B cell (primary cell): ENCODE data around the gene SLC25A25. TPM values are rescaled to one million over a fixed set of nuclear protein-coding genes. Genes with fewer than 3 reads are reported as not detected.

Experiments
- ATAC-seq: fragments of 200-7000 bp; cut with Tn5 transposase; one replicate; pipeline ENCODE4 v1.10.0; 2021; ENCODE audit warnings: low read depth, mild to moderate bottlenecking, moderate number of reproducible peaks, moderate library complexity
- CTCF ChIA-PET: fragments of 350-600 bp; sonication (Branson Sonifier 250); formaldehyde crosslinking; loops from one replicate; lab custom pipeline; 2021; ENCODE audit warnings: antibody characterized with exemption, inconsistent platforms; lab: Charles Lee
- POLR2A ChIA-PET: fragments of 350-600 bp; sonication (Branson Sonifier 250); formaldehyde crosslinking; loops from one replicate; lab custom pipeline; 2021; ENCODE audit warnings: antibody characterized with exemption; lab: Charles Lee
- DNase-seq: peaks from one replicate; pipeline ENCODE4 v3.0.0; 2013
- H2AFZ ChIP-seq: 2 replicates; pipeline ENCODE4 v1.6.1; 2012; ENCODE audit warnings: mild to moderate bottlenecking, low read depth, low read length; ENCODE audit not compliant: insufficient read depth, poor library complexity, severe bottlenecking
- H3K27ac ChIP-seq, 2 donors: 1 replicate in 1 of 2; 2 replicates in 1 of 2; pipeline ENCODE4 v1.5.1; 2012 to 2013; ENCODE audit warnings: low read length in 2 of 2, mild to moderate bottlenecking in 2 of 2, moderate library complexity in 1 of 2
- H3K27me3 ChIP-seq, 4 experiments: fragments of 200-600 bp in 1 of 4; sonication (generic) in 1 of 4; replicated peaks in 1 of 4; 1 replicate in 2 of 4; 2 replicates in 2 of 4; pipeline versions ENCODE4 v1.6.1 to v1.7.0; 2013 to 2016; ENCODE audit warnings: low read length in 3 of 4, mild to moderate bottlenecking in 2 of 4, mixed read lengths in 1 of 4, moderate library complexity in 1 of 4; ENCODE audit not compliant: insufficient read depth in 4 of 4, control insufficient read depth in 3 of 4; ENCODE audit errors: control extremely low read depth in 1 of 4
- H3K36me3 ChIP-seq, 2 experiments: replicated peaks in 1 of 2; 1 replicate in 1 of 2; 2 replicates in 1 of 2; pipeline versions ENCODE4 v1.6.1 to v1.7.1; 2013; ENCODE audit warnings: low read length in 1 of 2; ENCODE audit not compliant: insufficient read depth in 2 of 2, control insufficient read depth in 1 of 2; ENCODE audit errors: control extremely low read depth in 1 of 2, extremely low read depth in 1 of 2
- H3K4me1 ChIP-seq, 2 donors: fragments of 200-600 bp in 1 of 2; sonication (generic) in 1 of 2; 1 replicate in 1 of 2; 2 replicates in 1 of 2; pipeline versions ENCODE4 v1.5.1 to v1.6.1; 2013 to 2017; ENCODE audit warnings: low read length in 2 of 2; ENCODE audit not compliant: control insufficient read depth in 2 of 2, insufficient read depth in 2 of 2
- H3K4me2 ChIP-seq: replicated peaks from 2 replicates; pipeline ENCODE3; 2012; ENCODE audit warnings: mild to moderate bottlenecking, low read depth, low read length; ENCODE audit not compliant: poor library complexity, severe bottlenecking
- H3K4me3 ChIP-seq, 5 experiments: fragments of 200-600 bp in 1 of 5; sonication (generic) in 1 of 5; 1 replicate in 3 of 5; 2 replicates in 2 of 5; pipeline versions ENCODE4 v1.5.1 to v1.7.0; 2011 to 2016; ENCODE audit warnings: low read length in 4 of 5, mild to moderate bottlenecking in 4 of 5, low read depth in 2 of 5, control low read depth in 1 of 5, moderate library complexity in 1 of 5; ENCODE audit not compliant: insufficient read depth in 1 of 5; ENCODE audit errors: control extremely low read depth in 1 of 5, extremely low read depth in 1 of 5
- H3K79me2 ChIP-seq: fragments of 200-600 bp; sonication (generic); one replicate; pipeline ENCODE4 v1.6.0; 2016; ENCODE audit warnings: low read length; ENCODE audit not compliant: control insufficient read depth, insufficient read depth
- H3K9ac ChIP-seq: fragments of 200-600 bp; sonication (generic); 2 replicates; pipeline ENCODE4 v1.6.1; 2017; ENCODE audit warnings: mild to moderate bottlenecking, low read length, moderate library complexity
- H3K9me3 ChIP-seq, 3 donors: one replicate each; pipeline versions ENCODE4 v1.6.1 to v1.7.1; 2013; ENCODE audit warnings: low read length in 2 of 3; ENCODE audit not compliant: control insufficient read depth in 2 of 3, insufficient read depth in 1 of 3; ENCODE audit errors: control extremely low read depth in 1 of 3
- H4K20me1 ChIP-seq: 2 replicates; pipeline ENCODE4 v1.6.0; 2012; ENCODE audit warnings: mild to moderate bottlenecking, low read length; ENCODE audit not compliant: insufficient read depth, control insufficient read depth, poor library complexity, severe bottlenecking
- H3K27ac Mint-ChIP-seq: one replicate; pipeline ENCODE4 v1.8.0; 2021; ENCODE audit warnings: mixed read lengths
- H3K27me3 Mint-ChIP-seq: one replicate; pipeline ENCODE4 v1.8.0; 2021; ENCODE audit warnings: mixed read lengths
- H3K4me1 Mint-ChIP-seq: one replicate; pipeline ENCODE4 v1.8.0; 2021; ENCODE audit warnings: mixed read lengths
- H3K4me3 Mint-ChIP-seq: one replicate; pipeline ENCODE4 v1.8.0; 2021; ENCODE audit warnings: mixed read lengths
- H3K9me3 Mint-ChIP-seq: one replicate; pipeline ENCODE4 v1.8.0; 2022; ENCODE audit warnings: mixed read lengths; ENCODE audit not compliant: insufficient read depth
- CTCF ChIP-seq: fragments of 200-600 bp; IDR thresholded peaks from one replicate; pipeline ENCODE4 v1.8.0; 2022; ENCODE audit warnings: antibody characterized with exemption, mild to moderate bottlenecking
- EZH2 ChIP-seq: IDR thresholded peaks from 2 replicates; pipeline ENCODE4 v1.6.1; 2012; ENCODE audit warnings: borderline replicate concordance, low read depth, mild to moderate bottlenecking, moderate library complexity, low read length; ENCODE audit not compliant: insufficient read depth, poor library complexity, severe bottlenecking
- WGBS: methylation state at CpG from one replicate; pipeline ENCODE4 v1.1.5; 2013; ENCODE audit warnings: missing lambda C conversion rate; ENCODE audit not compliant: insufficient coverage; 5-methylcytosine and 5-hydroxymethylcytosine counted together
- intact Hi-C: fragments of 100-400 bp; cut with micrococcal nuclease; formaldehyde crosslinking; loops from one replicate; pipeline ENCODE4 v1.10.0; 2022
- polyA plus RNA-seq: library from polyadenylated mRNA; depleted of rRNA; stranded (reverse); fragments of >200 nt; gene quantifications from 2 replicates; pipeline ENCODE4 v1.2.3, GENCODE V29; 2012
- total RNA-seq, 2 donors: library from RNA; stranded (reverse); fragments of 120-200 nt in 1 of 2; gene quantifications; 1 replicate in 1 of 2; 2 replicates in 1 of 2; pipeline versions ENCODE4 v1.2.3 to v1.2.4, GENCODE V29; 2013 to 2022

Gene SLC25A25
- total and polyA plus RNA-seq, 2 donors (not counting 1 experiment from before 2014, with no cell fraction given) = 12.1 to 18.6 TPM

GRCh38 chr9:128078504-128079434 lies 10.7 kb downstream of the SLC25A25 start:
- Mint-ChIP-seq H3K4me3 (no peak overlapping the region), H3K4me1 (peaks cover 33% of the 10 kb centered on the region), H3K27ac (peak overlapping the region; percentile 53), H3K27me3 (no peaks in the 10 kb centered on the region), H3K9me3 (no peaks in the 10 kb centered on the region)
- DNase-seq = no peak
- ATAC-seq = no peak
- H3K79me2 ChIP-seq = peaks cover 90% of the 10 kb centered on the region
- H3K36me3 ChIP-seq = peaks cover 0 to 7% of the 10 kb centered on the region in 2 experiments
- peak overlapping the region in 1 of 2 donors; percentile 15 for H3K27ac ChIP-seq
- H3K9ac ChIP-seq = no peak overlapping the region
- H3K27me3 ChIP-seq = no peaks in the 10 kb centered on the region
- CTCF ChIA-PET = interaction anchor here (0.5 to 3.5 kb wide), 4 partner anchors 37 to 88 kb away, joined by 3 to 13 read pairs (median 4); no protein-coding TSS in a partner anchor
- TF ChIP-seq CTCF (no peak), EZH2 (no peak)
- POLR2A ChIA-PET = interaction anchor here (0.6 to 1.4 kb wide), 3 partner anchors 11 to 43 kb away, joined by 3 to 6 read pairs (median 4); partner anchors contain the start of genes NAIF1 and SLC25A25
- no peak overlapping the region for H3K4me3 ChIP-seq
- WGBS = 71% methylated on average over 6 of the region's 11 CpGs
- no peak overlapping the region for H2AFZ ChIP-seq
- H4K20me1 ChIP-seq = peaks cover 8% of the 10 kb centered on the region
- H3K4me2 ChIP-seq = no peak overlapping the region
- peaks cover 11 to 17% of the 10 kb centered on the region in 2 donors for H3K4me1 ChIP-seq
- H3K9me3 ChIP-seq = no peaks in the 10 kb centered on the region
- intact Hi-C loops = no loop called here
